HG02678 (cell line): ENCODE data around the gene SMIM9.
"Not testable (repeated sequence)": the region's sequence is repeated elsewhere in the genome, so short reads cannot be mapped to it uniquely, and the experiment has no call there.

Source experiments
- ATAC-seq: cut with Tn5 transposase; IDR thresholded peaks from one replicate; pipeline ENCODE4 v1.9.1; 2021; ENCODE audit warnings: mild to moderate bottlenecking, moderate library complexity; ENCODE audit not compliant: unreplicated experiment

The SMIM9 gene

GRCh38 chrX:154834562-154834961 is at the start of gene SMIM9:
Gene SMIM9 (minus strand): TSS chrX:154834662. CDS start chrX:154830856, 3,806 bp downstream.
- no peak for ATAC-seq

- not testable (repeated sequence) for ATAC-seq
Measured at GRCh38 chrX:154884069-154884468, 49.6 kb upstream of the SMIM9 start.

- no peak for ATAC-seq
Measured at GRCh38 chrX:154873329-154873728, 38.9 kb upstream of the SMIM9 start.

DNA sequence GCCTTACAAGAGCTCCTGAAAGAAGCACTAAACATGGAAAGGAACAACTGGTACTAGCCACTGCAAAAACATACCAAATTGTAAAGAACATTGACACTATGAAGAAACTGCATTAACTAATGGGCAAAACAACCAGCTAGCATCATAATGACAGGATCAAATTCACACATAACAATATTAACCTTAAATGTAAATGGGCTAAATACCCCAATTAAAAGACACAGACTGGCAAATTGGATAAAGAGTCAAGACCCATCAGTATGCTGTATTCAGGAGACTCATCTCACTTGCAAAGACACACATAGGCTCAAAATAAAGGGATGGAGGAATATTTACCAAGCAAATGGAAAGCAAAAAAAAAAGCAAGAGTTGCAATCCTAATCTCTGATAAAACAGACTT is 34.1 kb upstream of the SMIM9 start:
- ATAC-seq: not testable (repeated sequence)

DNA sequence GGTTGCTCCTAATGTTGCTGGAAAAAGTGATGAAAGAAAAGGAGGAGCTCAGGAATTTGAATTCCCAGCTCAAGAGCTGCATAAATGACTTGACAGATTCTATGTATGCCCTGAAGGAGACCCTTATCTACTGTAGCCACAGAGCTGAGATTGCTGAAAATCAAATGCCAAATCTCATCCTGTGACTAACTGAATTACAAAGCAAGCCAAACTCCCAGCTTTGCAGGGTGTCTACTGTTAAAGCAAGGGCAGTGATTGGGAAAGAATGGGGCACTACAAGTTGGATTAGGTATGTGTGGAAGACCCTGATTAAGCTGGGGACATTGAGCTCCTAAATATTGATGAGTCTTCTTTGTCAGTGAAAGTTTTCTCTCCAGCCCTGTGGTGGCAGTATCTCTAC is 20.8 kb upstream of the SMIM9 start:
- no peak for ATAC-seq

DNA sequence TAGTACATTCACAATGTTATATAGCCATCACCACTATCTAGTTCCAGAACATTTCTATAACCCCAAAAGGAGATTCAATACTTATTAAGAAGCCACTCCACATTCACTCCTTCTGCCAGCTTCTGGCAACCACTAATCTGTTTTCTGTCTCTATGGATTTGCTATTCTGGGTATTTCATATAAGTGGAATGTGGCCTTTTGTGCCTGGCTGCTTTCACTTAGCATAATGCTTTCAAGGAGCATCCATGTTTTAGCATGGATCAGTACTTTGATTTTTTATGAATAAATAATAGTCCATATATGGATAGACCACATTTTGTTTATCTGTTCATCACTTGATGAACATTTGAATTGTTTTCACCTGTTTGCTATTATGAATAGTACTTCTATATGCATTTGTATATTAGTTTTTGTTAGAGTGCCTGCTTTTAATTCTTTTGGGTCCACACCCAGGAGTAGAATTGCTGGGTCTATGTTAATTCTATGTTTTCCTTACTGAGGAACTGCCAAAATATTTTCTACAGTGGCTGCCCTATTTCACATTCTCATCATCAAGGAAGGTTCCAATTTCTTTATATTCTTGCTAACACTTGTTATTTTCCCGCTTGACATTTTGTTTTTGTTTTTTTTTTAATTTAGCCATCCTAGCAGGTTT is 16.6 kb upstream of the SMIM9 start:
- ATAC-seq: no peak

GRCh38 chrX:154840856-154841255 is 6.4 kb upstream of the SMIM9 start:
- no peak for ATAC-seq

- no peak for ATAC-seq
Measured at GRCh38 chrX:154836163-154836562, 1.7 kb upstream of the SMIM9 start.

GRCh38 chrX:154833746-154834274 is 652 bp downstream of the SMIM9 start:
- no peak for ATAC-seq

DNA sequence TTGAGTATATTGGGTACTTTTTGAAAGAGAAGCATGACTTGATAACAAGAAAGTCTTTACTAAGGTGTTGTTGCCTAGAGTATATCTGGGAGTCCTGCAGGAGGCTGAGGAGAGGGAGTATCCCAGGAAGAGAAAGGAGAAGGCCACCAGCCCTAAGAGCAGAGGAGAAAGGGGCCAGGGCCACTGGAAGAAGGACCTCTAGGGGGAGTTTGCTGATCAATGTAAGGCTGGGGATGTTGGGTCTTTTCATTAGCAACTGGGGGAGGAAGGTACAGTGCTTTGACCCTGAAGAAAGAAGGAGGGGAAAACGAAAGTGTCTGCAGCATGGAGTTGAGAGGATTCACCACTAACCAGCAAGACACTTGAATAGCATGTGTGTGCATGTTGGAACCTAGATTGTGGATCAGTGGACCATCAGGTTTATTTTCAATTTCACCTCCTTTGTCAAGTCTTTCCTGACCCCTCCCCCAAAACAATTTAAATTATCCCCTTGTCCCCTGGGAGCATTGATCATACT is 4.5 kb downstream of the SMIM9 start:
- ATAC-seq: no peak

DNA sequence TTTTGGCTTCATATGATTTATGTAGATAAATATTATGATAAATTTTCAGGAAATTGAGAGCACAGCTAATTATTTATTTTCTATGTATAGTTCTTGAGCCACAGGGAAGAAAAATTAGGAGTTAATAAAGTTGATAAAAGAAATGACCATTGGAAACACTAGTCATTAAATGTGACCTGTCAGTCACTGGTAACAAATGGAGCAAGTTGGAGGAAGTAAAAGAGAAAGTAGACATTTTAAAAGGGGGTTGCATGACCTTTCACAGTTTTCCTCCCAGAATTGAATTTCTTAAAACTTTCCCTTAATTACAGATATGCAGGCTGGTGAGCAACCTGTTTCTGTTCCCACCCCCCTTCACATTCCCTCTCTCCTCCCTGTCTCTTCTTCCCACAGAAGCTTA is 5.3 kb downstream of the SMIM9 start:
- no peak for ATAC-seq

DNA sequence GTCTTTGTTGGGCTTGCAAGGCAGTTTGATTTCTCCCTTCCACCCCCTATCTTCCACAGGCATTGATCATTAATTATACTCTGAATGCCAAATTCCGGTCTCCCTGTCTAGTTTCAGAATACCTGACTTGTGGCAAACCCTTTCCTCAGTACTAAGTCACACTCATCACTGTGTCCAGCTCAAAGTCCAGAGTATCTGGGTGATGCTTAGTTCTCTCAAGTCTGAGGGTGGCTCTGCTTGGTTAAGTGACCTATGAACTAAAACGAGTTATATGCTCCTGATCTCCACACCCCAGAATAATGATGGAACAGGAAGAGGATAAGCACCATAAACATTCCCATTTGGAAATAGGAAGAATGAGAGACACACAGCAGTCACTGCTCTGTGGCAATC is 6.5 kb downstream of the SMIM9 start:
- no peak for ATAC-seq

- ATAC-seq: peak; percentile 97
Measured at GRCh38 chrX:154827194-154828015, 7.1 kb downstream of the SMIM9 start.

DNA sequence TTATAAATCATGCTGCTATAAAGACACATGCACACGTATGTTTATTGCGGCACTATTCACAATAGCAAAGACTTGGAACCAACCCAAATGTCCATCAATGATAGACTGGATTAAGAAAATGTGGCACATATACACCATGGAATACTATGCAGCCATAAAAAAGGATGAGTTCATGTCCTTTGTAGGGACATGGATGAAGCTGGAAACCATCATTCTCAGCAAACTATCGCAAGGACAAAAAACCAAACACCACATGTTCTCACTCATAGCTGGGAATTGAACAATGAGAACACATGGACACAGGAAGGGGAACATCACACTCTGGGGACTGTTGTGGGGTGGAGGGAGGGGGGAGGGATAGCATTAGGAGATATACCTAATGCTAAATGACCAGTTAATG is 8.9 kb downstream of the SMIM9 start:
- not testable (repeated sequence) for ATAC-seq

- no peak for ATAC-seq
Measured at GRCh38 chrX:154824638-154825037, 9.8 kb downstream of the SMIM9 start.

GRCh38 chrX:154822029-154822428 is 12.4 kb downstream of the SMIM9 start:
- ATAC-seq: no peak

- ATAC-seq: no peak
Measured at GRCh38 chrX:154821523-154821922, 12.9 kb downstream of the SMIM9 start.

DNA sequence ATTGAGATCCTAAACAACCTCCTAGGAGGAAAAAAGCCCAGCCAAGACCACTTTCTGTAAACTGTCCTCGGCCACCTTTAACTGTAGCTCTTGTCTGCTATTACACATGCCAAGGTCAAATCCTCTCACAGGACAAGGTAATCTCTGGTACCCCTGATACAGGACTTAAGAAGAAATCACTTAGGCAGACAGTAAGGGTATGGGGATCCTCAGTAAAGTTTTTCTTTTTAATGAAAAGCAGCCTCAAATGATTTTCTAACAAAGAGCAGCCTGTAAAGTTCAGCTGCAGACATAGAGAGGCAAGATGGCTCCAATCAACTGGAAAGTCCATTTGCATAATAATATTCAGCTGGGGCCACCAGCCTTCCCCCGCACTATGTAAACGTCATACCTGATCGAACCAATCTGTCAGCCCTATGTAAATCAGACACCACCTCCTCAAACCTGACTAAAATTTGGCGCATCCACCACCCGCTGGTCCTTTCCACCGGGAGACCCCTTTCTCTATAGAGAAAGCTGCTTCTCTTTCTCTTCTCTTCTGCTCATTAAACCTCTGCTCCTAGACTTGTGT is 14.6 kb downstream of the SMIM9 start:
- ATAC-seq: peak; percentile 61

DNA sequence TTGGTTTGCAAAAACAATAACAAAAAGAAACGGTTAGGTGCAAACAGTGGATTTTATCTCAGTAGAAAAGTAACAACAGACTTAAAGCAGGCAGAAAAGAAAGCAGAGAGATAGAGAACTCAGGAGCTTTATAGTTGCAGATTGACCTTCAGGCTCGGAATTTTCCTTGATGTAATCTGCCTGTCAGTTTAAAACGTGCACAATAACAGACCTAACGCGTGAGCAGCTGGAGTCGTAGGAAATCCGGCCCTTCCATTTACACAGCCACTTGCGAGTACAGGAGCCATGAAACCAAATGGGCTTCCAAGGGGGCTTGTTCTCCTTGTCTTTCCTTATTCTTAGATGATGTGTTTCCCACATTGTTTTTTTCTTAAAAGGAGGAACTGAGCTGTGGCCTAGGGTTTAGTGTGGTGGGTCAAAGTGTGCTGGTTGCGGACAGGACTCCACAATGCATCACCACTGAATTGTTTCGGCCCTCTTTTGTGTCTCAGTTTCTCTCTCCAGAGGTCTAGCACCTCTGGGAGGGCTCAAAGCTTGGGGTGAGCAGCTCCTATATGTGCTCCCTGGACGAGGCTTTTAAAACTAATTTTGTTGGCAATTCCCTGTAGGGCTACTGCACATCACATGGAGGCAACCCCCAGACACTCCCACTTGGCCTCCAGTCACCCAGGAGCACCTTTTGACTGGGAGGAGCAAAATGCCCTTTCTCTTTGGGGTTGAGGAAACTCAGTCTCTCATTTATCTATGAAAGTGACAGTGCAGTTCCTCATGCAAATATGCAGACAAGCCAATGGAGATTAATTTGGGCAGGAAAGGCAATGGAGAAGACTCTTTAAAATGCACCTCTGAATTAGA is 15.3 kb downstream of the SMIM9 start:
- ATAC-seq: no peak

GRCh38 chrX:154817048-154817618 is 17.3 kb downstream of the SMIM9 start:
- ATAC-seq: not testable (repeated sequence)
